ENCODE measurements around the gene UNC45A.

Gene UNC45A

DNA sequence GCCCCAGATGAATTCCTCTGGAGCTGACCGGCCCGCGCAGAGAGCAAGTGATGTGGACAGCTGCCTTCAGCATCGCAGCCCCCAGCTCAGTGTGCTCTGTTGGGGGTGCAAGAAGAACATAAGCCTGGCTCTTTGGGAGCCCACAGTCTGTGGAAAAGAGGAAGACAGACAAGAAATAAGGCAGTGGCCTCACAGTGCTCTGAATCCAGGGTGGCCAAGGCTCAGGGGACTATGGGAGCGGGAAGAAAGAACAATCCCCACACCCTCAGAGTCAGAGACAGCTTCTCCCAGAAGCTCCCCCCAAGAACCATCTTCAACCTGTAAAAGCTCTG lies 2.5 kb upstream of the UNC45A start:
- peak overlapping the region; percentile 55 for H3K4me3 ChIP-seq (ENCODE audit: insufficient read depth, low read depth, low read length)
- H3K27me3 ChIP-seq (ENCODE audit: control insufficient read depth, insufficient read depth, low read length, poor library complexity, severe bottlenecking), result peaks cover 16% of the 10 kb centered on the region
- no peaks in the 10 kb centered on the region for H3K9me3 ChIP-seq (ENCODE audit: control insufficient read depth, low read length)
- H3K27ac ChIP-seq (ENCODE audit: insufficient read depth, low read depth, low read length, poor library complexity, severe bottlenecking), result no peak overlapping the region
- 23% methylated on average over 5 of the region's 5 CpGs for WGBS, 2 experiments
- H3K4me1 ChIP-seq (ENCODE audit: control insufficient read depth, insufficient read depth, low read length), result peaks cover 8% of the 10 kb centered on the region
- H3K36me3 ChIP-seq (ENCODE audit: control insufficient read depth, insufficient read depth, low read length), result no peaks in the 10 kb centered on the region

DNA sequence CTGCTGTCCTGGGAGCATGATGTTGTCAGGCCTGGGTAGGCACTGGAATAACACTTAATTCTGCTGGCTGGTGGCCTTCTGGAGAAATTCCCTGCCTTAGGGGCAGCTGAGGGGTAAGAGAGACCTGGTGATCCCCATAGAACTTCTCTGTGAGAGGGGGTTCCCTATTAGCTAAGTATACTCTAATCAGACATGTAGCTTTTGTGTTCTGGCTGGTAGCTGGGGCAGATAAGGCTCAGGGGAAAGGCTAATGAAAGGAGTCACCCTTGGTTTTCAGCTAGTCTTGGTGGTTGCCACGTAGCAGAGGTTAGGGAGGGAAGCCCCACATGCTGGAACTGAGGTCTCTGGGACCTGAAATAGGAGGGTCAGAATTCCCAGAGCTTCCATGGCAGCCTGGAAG lies 1.8 kb upstream of the UNC45A start:
- WGBS, 2 experiments, result 82% methylated on average over 1 of the region's 1 CpG
- peaks cover 16% of the 10 kb centered on the region for H3K27me3 ChIP-seq (ENCODE audit: control insufficient read depth, insufficient read depth, low read length, poor library complexity, severe bottlenecking)
- no peak overlapping the region for H3K27ac ChIP-seq (ENCODE audit: insufficient read depth, low read depth, low read length, poor library complexity, severe bottlenecking)
- H3K36me3 ChIP-seq (ENCODE audit: control insufficient read depth, insufficient read depth, low read length), result no peaks in the 10 kb centered on the region
- H3K9me3 ChIP-seq (ENCODE audit: control insufficient read depth, low read length), result no peaks in the 10 kb centered on the region
- peaks cover 8% of the 10 kb centered on the region for H3K4me1 ChIP-seq (ENCODE audit: control insufficient read depth, insufficient read depth, low read length)
- H3K4me3 ChIP-seq (ENCODE audit: insufficient read depth, low read depth, low read length), result no peak overlapping the region

DNA sequence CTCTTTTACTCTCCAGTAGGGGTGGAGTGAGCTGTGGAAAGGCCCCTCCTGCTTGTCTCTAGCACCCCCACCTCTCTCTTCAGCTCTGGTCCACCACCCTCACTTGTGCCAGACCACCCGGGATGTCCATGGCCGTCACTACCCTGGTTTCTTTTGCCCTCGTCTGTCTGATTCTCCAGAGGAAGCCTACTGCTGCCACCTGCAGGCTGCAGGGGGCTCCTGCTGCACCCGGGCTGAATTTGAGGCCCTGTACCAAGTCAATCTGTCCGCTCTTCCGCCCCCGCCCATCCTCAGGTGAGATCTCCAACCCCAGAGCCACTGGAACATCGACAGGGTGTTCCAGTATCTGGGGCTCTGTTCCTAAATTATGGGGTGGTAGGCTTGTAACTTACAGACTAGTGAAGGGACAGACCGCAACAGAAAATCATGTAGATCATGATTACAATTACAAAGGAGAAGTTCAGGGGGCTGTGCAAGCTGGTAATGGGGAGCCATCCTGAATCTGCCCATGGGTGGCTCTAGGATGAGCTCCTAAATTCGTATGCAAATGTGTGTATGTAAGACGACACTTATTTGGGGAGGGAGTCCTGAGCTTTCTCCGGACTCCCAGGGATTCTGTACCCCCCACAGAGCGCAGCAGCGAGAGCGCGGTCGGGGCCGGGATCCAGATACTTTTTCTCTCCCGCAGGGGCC lies 683 bp upstream of the UNC45A start:
- Histone ChIP-seq H3K4me1 (ENCODE audit: control insufficient read depth, insufficient read depth, low read length) (peaks cover 8% of the 10 kb centered on the region), H3K27ac (ENCODE audit: insufficient read depth, low read depth, low read length, poor library complexity, severe bottlenecking) (peak overlapping the region; percentile 62)
- 3% methylated on average over 19 of the region's 19 CpGs for WGBS, 2 experiments

DNA sequence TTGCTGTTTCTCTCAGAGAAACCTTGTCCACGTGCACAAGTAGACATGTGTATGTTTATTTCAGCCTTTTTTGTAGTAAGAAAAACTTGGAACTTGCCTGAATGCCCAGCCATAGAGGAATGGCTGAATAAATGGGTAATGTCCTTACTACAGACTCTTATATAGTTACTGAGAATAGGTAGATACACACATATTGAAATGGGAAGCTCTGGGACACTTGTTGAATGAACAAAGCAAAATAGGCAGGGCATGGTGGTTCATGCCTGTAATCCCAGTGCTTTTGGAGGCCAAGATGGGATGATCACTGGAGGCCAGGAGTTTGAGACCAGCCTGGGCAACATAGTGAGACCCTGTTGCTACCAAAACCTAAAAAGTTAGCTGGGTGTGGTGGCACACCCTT lies 1.7 kb downstream of the UNC45A start:
- H3K4me1 ChIP-seq (ENCODE audit: control insufficient read depth, insufficient read depth, low read length), result peaks cover 8% of the 10 kb centered on the region
- WGBS, 2 experiments, result 97 to 100% methylated on average over 1 of the region's 1 CpG
- peaks cover 16% of the 10 kb centered on the region for H3K27me3 ChIP-seq (ENCODE audit: control insufficient read depth, insufficient read depth, low read length, poor library complexity, severe bottlenecking)
- H3K4me3 ChIP-seq (ENCODE audit: insufficient read depth, low read depth, low read length), result no peak overlapping the region
- H3K27ac ChIP-seq (ENCODE audit: insufficient read depth, low read depth, low read length, poor library complexity, severe bottlenecking), result no peak overlapping the region
- no peaks in the 10 kb centered on the region for H3K9me3 ChIP-seq (ENCODE audit: control insufficient read depth, low read length)
- H3K36me3 ChIP-seq (ENCODE audit: control insufficient read depth, insufficient read depth, low read length), result peaks cover 9% of the 10 kb centered on the region

More for the DNA sequence above, 683 bp upstream of the UNC45A start:
- Histone ChIP-seq H3K9me3 (ENCODE audit: control insufficient read depth, low read length) (no peaks in the 10 kb centered on the region), H3K4me3 (ENCODE audit: insufficient read depth, low read depth, low read length) (peak overlapping the region; percentile 79), H3K36me3 (ENCODE audit: control insufficient read depth, insufficient read depth, low read length) (no peaks in the 10 kb centered on the region), H3K27me3 (ENCODE audit: control insufficient read depth, insufficient read depth, low read length, poor library complexity, severe bottlenecking) (peaks cover 16% of the 10 kb centered on the region)

DNA sequence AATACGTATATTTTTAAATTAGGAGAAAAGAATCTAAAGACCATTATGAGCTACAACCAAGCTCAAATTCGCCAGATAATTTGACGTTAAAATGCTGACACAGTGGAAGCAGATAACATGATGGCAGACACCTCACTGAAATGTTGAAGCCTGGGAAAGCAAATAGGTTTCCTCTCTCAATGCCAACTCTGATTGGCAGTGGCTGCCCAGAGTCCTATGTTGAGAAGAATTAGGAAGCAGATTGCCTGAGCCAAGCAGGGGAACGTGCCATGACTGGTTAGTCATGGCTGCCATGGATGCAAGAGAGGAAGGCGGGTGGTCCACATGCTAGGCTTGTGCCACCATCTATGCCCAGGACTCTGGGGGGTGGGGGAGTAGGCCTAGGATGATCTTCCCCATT lies 3.2 kb downstream of the UNC45A start:
- Histone ChIP-seq H3K27me3 (ENCODE audit: control insufficient read depth, insufficient read depth, low read length, poor library complexity, severe bottlenecking) (peaks cover 9% of the 10 kb centered on the region), H3K4me1 (ENCODE audit: control insufficient read depth, insufficient read depth, low read length) (peaks cover 8% of the 10 kb centered on the region), H3K36me3 (ENCODE audit: control insufficient read depth, insufficient read depth, low read length) (peaks cover 17% of the 10 kb centered on the region), H3K4me3 (ENCODE audit: insufficient read depth, low read depth, low read length) (no peak overlapping the region), H3K9me3 (ENCODE audit: control insufficient read depth, low read length) (no peaks in the 10 kb centered on the region), H3K27ac (ENCODE audit: insufficient read depth, low read depth, low read length, poor library complexity, severe bottlenecking) (no peak overlapping the region)
- WGBS, 2 experiments, result 92 to 98% methylated on average over 5 of the region's 5 CpGs

DNA sequence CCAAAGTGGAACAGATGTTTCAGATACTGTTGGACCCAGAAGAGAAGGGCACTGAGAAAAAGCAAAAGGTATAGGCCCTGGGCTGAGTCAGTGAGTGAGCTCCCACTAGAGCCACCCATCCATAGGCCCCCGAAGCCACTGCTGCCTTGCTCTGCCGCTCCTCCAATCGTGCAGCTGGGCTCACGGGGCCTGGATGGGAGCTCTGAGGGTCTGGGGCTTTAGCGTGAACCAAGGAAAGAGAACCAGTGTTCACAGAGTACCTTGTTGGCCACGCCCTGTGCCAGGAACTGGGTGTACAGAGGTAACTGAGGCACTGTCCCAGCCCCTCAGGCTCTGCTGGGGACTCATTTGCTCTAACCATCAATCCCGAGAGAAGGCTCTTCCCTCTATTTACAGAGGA lies 4.7 kb downstream of the UNC45A start:
- Histone ChIP-seq H3K4me1 (ENCODE audit: control insufficient read depth, insufficient read depth, low read length) (peaks cover 8% of the 10 kb centered on the region), H3K36me3 (ENCODE audit: control insufficient read depth, insufficient read depth, low read length) (peaks cover 30% of the 10 kb centered on the region), H3K4me3 (ENCODE audit: insufficient read depth, low read depth, low read length) (no peak overlapping the region), H3K27ac (ENCODE audit: insufficient read depth, low read depth, low read length, poor library complexity, severe bottlenecking) (no peak overlapping the region), H3K27me3 (ENCODE audit: control insufficient read depth, insufficient read depth, low read length, poor library complexity, severe bottlenecking) (no peaks in the 10 kb centered on the region), H3K9me3 (ENCODE audit: control insufficient read depth, low read length) (no peaks in the 10 kb centered on the region)
- 96% methylated on average over 7 of the region's 7 CpGs for WGBS, 2 experiments

DNA sequence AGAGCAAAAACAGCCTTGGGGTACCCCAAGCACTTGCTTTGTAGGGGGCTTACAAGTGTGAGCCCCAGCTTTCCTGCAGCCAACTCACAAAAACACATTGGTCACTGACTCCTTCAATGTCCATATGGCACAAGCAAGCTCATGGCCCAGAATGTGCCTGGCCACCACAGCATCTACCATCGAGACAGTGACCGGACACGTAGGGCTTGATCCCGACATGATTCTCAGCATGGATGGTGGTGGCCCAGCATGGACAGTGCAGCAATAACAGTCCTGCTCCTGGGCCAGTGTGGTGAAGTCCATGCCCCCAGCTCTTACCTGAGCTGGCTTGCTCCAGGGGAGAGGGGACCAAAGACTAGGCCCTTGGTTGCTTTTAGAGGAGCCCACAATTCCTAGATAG lies 6.0 kb downstream of the UNC45A start:
- Histone ChIP-seq H3K4me3 (ENCODE audit: insufficient read depth, low read depth, low read length) (no peak overlapping the region), H3K27ac (ENCODE audit: insufficient read depth, low read depth, low read length, poor library complexity, severe bottlenecking) (no peak overlapping the region), H3K27me3 (ENCODE audit: control insufficient read depth, insufficient read depth, low read length, poor library complexity, severe bottlenecking) (no peaks in the 10 kb centered on the region), H3K36me3 (ENCODE audit: control insufficient read depth, insufficient read depth, low read length) (peaks cover 35% of the 10 kb centered on the region), H3K4me1 (ENCODE audit: control insufficient read depth, insufficient read depth, low read length) (peaks cover 4% of the 10 kb centered on the region), H3K9me3 (ENCODE audit: control insufficient read depth, low read length) (no peaks in the 10 kb centered on the region)
- WGBS, 2 experiments, result 95% methylated on average over 4 of the region's 4 CpGs

DNA sequence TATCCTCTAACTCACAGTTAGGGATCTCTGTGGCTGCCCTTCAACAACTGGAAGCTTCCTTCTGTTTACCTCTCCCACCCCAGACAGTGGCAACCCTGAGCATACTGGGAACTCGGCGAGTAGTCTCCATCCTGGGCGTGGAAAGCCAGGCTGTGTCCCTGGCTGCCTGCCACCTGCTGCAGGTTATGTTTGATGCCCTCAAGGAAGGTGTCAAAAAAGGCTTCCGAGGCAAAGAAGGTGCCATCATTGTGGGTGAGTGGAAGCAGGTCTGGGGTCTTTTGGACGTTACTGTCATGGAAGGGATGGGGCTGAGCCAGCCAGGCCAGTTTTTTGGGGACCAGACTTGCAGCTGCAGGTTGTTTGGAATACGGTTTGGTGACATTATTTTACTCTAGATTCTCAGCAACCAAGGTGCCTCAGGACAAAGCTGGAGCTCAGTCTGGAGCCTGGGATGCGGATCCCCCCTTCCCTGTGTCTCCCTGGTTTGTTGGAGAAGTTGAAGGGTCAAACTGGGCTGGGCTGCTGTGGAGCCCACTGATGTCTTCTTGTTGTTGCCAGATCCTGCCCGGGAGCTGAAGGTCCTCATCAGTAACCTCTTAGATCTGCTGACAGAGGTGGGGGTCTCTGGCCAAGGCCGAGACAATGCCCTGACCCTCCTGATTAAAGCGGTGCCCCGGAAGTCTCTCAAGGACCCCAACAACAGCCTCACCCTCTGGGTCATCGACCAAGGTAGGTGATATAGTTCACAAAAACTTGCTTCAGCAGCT lies 7.5 kb downstream of the UNC45A start:
- H3K9me3 ChIP-seq (ENCODE audit: control insufficient read depth, low read length), result no peaks in the 10 kb centered on the region
- H3K27me3 ChIP-seq (ENCODE audit: control insufficient read depth, insufficient read depth, low read length, poor library complexity, severe bottlenecking), result no peaks in the 10 kb centered on the region
- H3K4me1 ChIP-seq (ENCODE audit: control insufficient read depth, insufficient read depth, low read length), result no peaks in the 10 kb centered on the region
- peaks cover 41% of the 10 kb centered on the region for H3K36me3 ChIP-seq (ENCODE audit: control insufficient read depth, insufficient read depth, low read length)
- no peak overlapping the region for H3K4me3 ChIP-seq (ENCODE audit: insufficient read depth, low read depth, low read length)
- H3K27ac ChIP-seq (ENCODE audit: insufficient read depth, low read depth, low read length, poor library complexity, severe bottlenecking), result no peak overlapping the region
- WGBS, 2 experiments, result 96 to 98% methylated on average over 12 of the region's 12 CpGs

DNA sequence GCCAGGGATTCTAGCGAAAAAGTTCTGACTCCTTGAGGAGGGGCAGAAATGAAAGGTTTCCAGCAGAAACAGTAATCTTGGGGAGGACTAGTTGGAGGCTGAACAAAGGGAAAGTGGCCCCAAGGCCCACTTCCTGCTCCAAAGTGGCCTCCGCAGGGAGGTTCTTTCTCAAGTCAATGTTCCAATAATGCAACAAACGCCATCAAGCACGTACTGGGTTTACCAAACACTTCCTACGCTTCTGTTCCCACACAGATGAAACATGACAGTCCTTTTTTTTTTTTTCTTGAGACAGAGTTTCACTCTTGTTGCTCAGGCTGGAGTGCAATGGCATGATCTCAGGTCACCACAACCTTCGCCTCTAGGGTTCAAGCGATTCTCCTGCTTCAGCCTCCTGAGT lies 10.0 kb downstream of the UNC45A start:
- Histone ChIP-seq H3K4me1 (ENCODE audit: control insufficient read depth, insufficient read depth, low read length) (no peaks in the 10 kb centered on the region), H3K4me3 (ENCODE audit: insufficient read depth, low read depth, low read length) (no peak overlapping the region), H3K27me3 (ENCODE audit: control insufficient read depth, insufficient read depth, low read length, poor library complexity, severe bottlenecking) (no peaks in the 10 kb centered on the region), H3K27ac (ENCODE audit: insufficient read depth, low read depth, low read length, poor library complexity, severe bottlenecking) (no peak overlapping the region), H3K9me3 (ENCODE audit: control insufficient read depth, low read length) (no peaks in the 10 kb centered on the region), H3K36me3 (ENCODE audit: control insufficient read depth, insufficient read depth, low read length) (peaks cover 55% of the 10 kb centered on the region)
- WGBS, 2 experiments, result 93% methylated on average over 7 of the region's 7 CpGs

DNA sequence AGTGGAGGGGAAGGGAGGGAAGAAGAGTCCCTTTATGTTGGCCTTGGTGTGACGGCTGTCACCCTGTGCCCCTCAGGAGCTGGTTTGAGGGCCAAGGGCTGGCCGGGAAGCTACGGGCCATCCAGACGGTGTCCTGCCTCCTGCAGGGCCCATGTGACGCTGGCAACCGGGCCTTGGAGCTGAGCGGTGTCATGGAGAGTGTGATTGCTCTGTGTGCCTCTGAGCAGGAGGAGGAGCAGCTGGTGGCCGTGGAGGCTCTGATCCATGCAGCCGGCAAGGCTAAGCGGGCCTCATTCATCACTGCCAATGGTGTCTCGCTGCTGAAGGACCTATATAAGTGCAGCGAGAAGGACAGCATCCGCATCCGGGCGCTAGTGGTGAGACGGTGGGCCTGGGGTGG lies 11.5 kb downstream of the UNC45A start:
- WGBS, 2 experiments, result 93 to 97% methylated on average over 16 of the region's 16 CpGs
- peaks cover 65% of the 10 kb centered on the region for H3K36me3 ChIP-seq (ENCODE audit: control insufficient read depth, insufficient read depth, low read length)
- H3K4me3 ChIP-seq (ENCODE audit: insufficient read depth, low read depth, low read length), result no peak overlapping the region
- H3K9me3 ChIP-seq (ENCODE audit: control insufficient read depth, low read length), result no peaks in the 10 kb centered on the region
- H3K27ac ChIP-seq (ENCODE audit: insufficient read depth, low read depth, low read length, poor library complexity, severe bottlenecking), result no peak overlapping the region
- no peaks in the 10 kb centered on the region for H3K4me1 ChIP-seq (ENCODE audit: control insufficient read depth, insufficient read depth, low read length)
- H3K27me3 ChIP-seq (ENCODE audit: control insufficient read depth, insufficient read depth, low read length, poor library complexity, severe bottlenecking), result no peaks in the 10 kb centered on the region

Data from ectodermal cell (in vitro differentiated cells).